ENCODE results near the gene KATNIP. TPM values are rescaled to one million over a fixed set of nuclear protein-coding genes. Genes with fewer than 3 reads are reported as not detected.

Gene KATNIP
- total and polyA plus RNA-seq, 2 of the 13 experiments (the other 11 are each of a cell fraction or from before 2014, with no cell fraction given), result 9.7 to 12.0 TPM

DNA sequence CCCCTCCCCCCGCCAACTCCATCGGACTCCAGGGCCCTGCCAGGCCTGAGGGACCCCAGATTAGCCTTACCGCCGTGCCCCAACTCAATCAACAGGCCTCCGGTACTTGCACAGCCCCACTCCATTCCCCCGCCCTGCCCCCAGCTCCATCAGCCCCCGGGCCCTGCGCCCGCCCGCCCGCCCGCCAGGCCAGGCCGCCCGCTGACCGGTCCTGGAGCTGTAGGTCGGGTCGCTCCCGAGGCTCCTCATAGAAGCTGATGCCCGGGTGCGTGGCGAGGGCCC is 539 bp upstream of the KATNIP start (continued):
- TF ChIP-seq ZMYM2 (CRISPR knock-in tag; IDR thresholded peaks at IDR 0.05) (no peak), CCDC6 (CRISPR knock-in tag; IDR thresholded peaks at IDR 0.05) (no peak), ZNF562 (CRISPR knock-in tag; IDR thresholded peaks at IDR 0.05; ENCODE audit: borderline replicate concordance) (no peak), ZNF30 (CRISPR knock-in tag; IDR thresholded peaks at IDR 0.05) (0 out of 2 replicates have a peak, but pooled peaks have one; percentile 5), TFDP1 (CRISPR knock-in tag; IDR thresholded peaks at IDR 0.05; ENCODE audit: borderline replicate concordance) (no peak), SMAD1 (CRISPR knock-in tag; IDR thresholded peaks at IDR 0.05; ENCODE audit: borderline replicate concordance, low read depth) (no peak), KAT2B (IDR thresholded peaks at IDR 0.05; ENCODE audit: borderline replicate concordance, low read depth, low read length) (no peak), FOSL2 (CRISPR knock-in tag; IDR thresholded peaks at IDR 0.05) (no peak), ZNF749 (CRISPR knock-in tag; IDR thresholded peaks at IDR 0.05; ENCODE audit: borderline replicate concordance) (0 out of 2 replicates have a peak, but pooled peaks have one; percentile 58), NFE2L1 (CRISPR knock-in tag; IDR thresholded peaks at IDR 0.05; ENCODE audit: borderline replicate concordance) (no peak), SRSF1 (optimal IDR thresholded peaks at IDR 0.05; ENCODE audit: low read depth, low read length) (no peak), ASH2L (IDR thresholded peaks at IDR 0.05; ENCODE audit: insufficient read length, low read depth, low read length) (no peak), SRSF9 (IDR thresholded peaks at IDR 0.05; ENCODE audit: borderline replicate concordance, insufficient read depth, low read depth, low read length, poor library complexity, severe bottlenecking) (no peak), NFIB (CRISPR knock-in tag; IDR thresholded peaks at IDR 0.05; ENCODE audit: borderline replicate concordance) (no peak), ZNF577 (CRISPR knock-in tag; IDR thresholded peaks at IDR 0.05; ENCODE audit: borderline replicate concordance, low read depth) (no peak)
- TF ChIP-seq, protein P1, sequence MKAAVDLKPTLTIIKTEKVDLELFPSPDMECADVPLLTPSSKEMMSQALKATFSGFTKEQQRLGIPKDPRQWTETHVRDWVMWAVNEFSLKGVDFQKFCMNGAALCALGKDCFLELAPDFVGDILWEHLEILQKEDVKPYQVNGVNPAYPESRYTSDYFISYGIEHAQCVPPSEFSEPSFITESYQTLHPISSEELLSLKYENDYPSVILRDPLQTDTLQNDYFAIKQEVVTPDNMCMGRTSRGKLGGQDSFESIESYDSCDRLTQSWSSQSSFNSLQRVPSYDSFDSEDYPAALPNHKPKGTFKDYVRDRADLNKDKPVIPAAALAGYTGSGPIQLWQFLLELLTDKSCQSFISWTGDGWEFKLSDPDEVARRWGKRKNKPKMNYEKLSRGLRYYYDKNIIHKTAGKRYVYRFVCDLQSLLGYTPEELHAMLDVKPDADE (CRISPR knock-in tag; IDR thresholded peaks at IDR 0.05), result 0 out of 2 replicates have a peak, but pooled peaks have one; percentile 20

Data from HepG2 (cell line).